ENCODE measurements around the gene TRIM66.
"Not testable (repeated sequence)": the region's sequence is repeated elsewhere in the genome, so short reads cannot be mapped to it uniquely, and the experiment has no call there.

The TRIM66 gene

DNA sequence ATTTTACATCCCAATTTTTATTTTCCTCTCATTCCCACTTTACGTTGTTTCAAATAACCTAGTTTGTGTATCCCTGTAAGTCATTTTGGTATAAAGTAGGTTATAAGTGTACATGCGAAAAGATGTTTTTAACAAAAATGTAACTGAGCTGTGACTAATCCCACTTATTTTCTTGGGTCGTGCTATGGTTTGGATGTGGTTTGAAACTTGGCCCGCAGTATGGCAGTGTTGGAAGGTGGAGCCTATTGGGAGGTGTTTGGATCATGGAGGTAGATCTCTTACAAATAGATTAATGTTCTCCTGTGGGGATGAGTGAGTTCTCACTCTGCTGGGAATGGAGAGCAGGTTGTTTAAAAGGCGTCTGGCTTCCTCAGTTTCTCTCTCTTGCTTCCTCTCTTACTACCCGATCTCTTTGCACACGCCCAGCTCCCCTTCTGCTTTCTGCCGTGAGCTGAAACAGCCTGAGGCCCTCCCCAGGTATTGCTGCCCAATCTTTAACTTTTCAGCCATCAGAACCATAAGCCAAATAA lies 7.3 kb upstream of the TRIM66 start:
- no peak for DNase-seq

DNA sequence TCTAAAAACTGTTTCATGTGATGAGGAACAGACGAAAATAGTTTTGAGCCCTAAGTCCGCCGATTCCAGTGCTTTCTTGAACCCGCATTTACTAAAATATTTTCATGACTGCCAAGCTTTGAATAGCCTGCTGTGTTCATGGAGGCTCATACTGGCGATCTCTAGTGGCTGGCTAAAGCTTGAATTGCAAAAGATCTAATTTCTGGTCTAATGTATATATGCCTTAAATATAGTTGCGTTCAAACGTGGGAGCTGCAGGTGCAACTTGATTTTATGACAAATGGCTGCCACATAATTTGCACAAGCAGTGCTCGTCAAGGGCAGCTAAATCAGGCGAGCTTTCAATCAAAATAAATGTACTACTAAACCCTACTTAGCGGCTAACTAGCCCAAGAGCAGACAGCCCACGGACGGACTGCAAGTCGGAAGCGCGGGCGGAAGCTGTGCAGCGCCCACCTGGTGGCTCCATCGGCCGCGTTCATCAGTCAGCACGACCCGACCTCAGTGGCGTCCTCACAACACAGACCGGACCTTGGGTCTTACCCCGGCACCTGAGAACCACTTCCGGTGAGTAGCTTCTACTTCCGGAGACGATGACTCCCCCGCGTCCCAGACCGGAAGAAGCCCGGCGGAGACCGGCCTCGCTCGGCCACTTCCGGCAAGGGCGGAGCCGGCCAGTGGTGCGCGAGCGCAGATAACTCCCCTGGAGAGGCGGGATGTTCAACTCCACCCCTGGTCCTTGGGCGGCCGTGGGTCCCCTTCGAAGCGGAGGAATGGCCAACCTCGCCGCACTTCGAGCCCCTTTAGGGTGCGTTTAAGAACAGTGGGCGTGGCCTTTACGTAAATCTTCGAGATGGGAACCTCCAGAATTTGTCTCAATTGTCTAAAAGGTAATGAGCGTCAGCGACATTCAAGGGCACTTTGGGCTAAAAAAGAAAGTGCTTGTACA lies 6.2 kb upstream of the TRIM66 start:
- DNase-seq = peak; percentile 97

GRCh38 chr11:8686325-8686724 lies 3.9 kb upstream of the TRIM66 start:
- DNase-seq = no peak

DNA sequence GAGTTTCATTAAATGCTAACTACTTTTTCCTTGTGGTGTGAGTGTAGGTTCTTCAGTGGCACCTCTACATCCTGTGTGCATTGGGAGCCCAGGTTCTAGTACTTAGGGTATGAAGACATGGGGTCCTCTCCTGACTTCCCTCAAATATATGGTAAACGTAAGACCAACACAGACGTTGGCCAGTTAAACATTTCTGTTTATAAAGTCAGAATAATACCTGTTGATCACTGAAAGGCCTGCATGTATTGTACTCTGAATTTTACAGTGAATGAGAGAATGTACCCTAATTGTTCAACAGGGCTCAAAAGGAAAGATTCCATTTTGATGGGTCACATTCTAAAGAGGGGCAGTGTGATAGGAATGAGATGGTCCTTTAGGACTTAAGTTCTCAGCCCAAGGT lies 3.4 kb upstream of the TRIM66 start:
- DNase-seq = no peak

- no peak for DNase-seq
These were observed 2.8 kb upstream of the TRIM66 start for GRCh38 chr11:8685306-8685705.

DNA sequence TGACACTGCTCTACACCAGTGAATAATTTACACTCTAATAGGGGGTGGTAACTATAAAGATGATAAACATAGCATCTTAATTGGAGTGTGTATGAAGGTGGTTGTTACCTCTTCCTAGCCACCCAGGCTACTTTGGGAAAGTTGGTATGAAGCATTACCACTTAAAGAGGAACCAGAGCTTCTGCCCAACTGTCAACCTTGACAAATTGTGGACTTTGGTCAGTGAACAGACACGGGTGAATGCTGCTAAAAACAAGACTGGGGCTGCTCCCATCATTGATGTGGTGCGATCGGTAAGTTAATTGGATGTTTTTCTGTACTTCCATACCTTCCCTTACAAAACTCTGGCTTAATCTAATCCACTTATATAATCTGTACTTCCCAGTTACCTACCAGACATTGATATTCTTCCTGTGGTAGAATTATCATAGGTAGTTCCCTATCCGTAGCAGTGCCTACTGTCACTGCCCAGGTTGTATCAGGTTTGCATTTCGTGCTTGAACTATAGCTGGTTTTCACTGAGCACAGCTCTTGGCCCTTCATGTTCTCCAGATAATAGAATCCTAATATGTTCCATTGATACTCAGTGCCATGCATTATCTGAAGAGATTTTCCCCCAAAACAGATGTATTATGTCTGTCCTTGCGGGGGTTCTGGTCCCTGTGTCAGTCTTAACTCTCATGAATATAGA lies 2.3 kb upstream of the TRIM66 start:
- no peak for DNase-seq

DNA sequence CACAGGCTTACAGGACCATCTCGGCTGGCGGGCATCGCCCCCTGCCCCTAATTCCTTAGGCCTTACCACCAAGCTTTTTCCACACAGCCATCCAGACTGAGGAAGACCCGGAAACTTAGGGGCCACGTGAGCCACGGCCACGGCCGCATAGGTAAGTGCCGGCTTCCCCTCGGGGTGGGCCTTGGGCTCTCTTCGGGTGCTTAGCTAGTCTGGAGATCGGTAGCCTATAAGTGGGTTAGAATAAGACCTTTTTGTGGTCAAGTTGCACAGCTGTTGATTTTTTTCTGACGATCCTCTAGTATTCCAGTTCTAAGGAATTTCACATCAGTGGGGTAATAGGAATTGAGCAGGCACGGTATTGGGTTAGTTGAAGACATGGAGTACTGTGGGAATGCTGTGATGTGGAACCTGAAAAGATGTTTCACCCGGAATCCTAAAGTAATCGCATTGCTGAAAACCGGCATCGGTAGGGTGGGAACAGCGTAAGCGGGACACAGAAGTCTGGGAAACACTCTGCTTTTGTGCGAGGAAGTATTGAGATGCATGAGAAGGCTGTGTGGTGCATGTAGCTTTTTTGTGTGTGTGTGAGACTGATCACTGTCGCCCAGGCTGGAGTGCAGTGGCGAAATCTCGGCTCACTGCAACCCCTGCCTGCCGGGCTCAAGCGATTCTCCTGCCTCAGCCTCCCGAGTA lies 796 bp upstream of the TRIM66 start:
- DNase-seq = no peak

DNA sequence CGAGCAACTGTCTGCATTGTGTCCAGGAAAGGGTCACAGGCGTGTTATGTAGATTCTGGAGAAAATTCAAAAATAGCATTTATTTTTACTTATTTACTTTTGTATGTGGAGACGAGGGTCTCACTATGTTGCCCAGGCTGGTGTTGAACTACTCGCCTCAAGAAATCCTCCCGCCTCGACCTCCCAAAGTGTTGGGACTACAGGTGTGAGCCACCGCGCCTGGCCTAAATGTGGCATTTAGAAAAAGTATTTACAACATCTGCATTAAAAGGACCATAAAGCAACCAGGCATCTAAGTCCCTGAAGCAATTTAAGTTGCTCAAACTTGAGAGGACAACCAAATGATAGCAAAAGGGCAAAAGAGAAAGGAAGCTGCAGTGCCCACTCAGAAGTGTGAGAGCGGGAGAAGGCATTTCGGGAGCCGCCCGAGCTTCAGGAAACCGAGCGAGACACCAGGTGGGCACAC lies 595 bp downstream of the TRIM66 start:
- peak; percentile 44 for DNase-seq

DNA sequence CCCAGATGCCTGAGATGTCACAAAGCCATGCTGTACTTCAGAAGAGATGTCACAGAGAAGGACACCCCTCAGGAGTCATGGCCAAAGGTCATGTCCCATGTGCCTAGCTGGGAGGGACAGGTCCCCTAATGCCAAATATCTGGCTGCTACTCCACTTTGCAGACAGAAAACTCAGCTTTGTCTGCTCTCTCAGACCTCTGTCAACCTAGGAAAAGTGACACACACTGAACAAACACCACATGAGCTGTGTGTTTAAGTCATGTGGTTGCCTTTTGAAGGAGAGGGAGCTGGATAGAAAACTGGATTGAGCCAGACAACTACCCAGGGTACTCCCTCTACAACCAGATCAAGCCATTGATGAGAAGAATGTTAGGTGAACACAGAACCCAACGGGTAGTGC lies 3.5 kb downstream of the TRIM66 start:
- DNase-seq = no peak

- DNase-seq = no peak
These were observed 6.0 kb downstream of the TRIM66 start for GRCh38 chr11:8676458-8676857.

GRCh38 chr11:8674859-8675258 lies 7.6 kb downstream of the TRIM66 start:
- DNase-seq = no peak

DNA sequence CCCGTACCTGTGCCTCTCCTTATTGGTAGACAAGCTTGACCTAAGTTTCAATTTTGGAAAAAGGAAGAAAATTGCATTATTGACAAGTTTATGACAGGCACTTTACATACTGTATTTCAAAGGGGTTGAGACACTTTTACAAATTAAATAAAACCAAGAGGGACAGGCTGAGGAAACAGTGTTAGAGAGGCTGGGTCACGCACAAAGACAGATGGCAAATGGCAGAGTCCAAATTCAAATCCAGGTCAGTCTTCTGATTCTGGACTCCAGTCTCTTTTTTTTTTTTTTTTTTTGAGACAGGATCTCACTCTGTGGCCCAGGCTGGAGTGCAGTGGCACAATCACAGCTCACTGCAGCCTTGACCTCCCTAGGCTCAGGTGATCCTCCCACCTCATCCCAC lies 10.1 kb downstream of the TRIM66 start:
- DNase-seq = no peak

DNA sequence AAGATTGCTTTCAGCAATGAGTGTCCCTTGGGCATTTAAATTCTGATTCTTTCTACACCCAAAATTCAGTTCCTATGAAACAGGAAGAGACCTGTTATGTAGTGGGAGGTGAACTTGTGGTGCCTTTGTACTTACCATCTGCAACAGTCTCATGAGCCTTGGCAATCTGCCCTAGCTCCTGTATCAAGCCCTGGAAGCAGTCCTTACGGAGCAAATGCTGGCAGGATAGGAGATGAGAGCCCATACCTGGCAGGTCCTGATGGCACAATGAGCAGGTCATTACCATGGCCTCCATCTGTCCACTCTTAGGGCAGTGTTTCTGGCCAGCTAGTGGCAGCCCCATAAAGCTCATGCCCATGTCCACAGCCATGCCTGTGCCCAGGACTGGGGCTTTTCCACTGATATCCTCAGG lies 10.8 kb downstream of the TRIM66 start:
- DNase-seq = no peak

GRCh38 chr11:8671193-8671612 lies 11.3 kb downstream of the TRIM66 start:
- DNase-seq = no peak

DNA sequence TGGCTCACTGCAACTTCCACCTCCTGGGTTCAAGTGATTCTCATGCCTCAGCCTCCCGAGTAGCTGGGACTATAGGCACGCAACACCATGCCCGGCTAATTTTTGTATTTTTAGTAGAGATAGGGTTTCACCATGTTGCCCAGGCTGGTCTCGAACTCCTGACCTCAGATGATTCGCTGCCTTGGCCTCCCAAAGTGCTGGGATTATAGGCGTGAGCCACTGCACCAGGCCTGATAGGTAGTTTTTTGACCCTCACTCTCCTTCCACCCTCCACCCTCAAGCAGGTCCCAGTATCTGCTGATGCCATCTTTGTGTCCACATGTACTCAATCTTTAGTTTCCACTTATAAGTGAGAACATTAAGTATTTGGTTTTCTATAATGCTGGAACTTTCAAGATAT lies 12.4 kb downstream of the TRIM66 start:
- not testable (repeated sequence) for DNase-seq

DNA sequence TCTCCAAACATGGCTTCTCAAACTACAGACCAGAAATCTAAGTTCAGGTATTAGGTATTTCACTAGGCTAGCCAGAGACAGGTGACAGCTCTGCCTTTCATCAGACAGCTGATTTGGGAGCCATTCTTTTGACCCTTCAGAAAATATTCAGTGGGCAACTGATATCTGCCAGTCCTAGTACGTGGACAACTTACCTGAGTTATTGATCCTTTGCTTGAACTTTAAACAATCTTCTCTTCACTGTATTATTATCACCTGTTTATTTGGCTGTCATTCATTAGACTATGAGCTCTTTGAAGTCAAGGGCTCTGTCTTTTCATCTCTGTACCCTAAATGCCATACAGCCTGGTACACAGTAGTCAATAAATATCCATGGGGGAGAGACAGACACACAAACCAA lies 17.2 kb downstream of the TRIM66 start:
- DNase-seq = no peak

DNA sequence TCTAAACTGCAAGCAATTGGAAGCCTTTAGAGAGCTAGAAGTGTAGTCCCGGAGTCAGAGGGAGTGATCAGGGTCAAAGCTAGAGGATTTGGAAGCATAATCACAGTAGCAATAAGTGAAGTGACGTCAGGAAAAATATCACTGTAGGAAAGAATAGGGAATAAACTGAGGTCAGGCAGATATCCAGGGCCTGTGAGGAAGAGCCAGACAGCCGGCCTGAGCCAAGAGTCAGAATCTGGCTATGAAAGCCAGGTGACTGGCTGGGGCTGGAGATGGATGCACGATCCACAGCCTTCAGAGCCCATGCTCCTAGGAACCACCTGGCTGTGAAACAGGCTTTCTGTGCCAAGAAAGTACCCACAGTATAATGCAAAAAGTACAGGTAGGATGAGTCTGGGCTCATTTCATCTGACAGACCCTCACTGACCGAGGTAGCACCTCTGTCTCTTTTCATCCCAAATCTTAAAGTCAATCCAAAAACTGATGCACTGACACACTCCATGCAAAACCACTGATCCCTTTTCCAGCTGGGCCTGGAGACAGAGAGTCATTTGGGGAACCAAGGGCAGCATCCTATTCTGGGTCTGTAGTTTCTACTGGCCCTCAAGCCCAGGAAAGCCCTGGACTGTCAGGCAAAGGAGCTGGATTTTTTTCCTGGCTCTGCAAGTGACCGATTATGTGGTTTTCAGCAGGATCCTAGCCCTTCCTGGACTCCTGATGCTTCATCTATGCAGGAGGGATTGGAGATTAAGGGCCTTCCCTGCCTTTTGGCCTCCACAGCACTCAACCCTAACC lies 21.3 kb downstream of the TRIM66 start:
- DNase-seq = no peak

GRCh38 chr11:8658321-8659057 lies 24.0 kb downstream of the TRIM66 start:
- DNase-seq = no peak

GRCh38 chr11:8656291-8656690 lies 26.2 kb downstream of the TRIM66 start:
- no peak for DNase-seq

DNA sequence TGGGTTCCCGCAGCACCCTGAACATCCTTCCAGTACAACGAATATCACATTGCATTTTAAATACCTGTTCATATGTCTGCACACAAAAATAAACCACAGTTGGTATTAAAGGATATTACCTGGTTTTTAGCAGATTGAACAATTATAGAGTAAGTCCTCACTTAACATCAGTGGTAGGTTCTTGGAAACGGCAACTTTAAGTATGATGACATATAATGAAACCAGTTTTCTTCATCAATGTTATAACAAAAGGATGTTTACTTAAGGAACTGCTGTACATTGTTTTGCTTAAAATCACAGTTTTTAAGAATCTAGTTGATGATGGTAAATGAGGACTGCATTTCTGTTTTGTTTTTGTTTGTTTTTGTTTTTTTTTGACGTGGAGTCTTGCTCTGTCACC lies 28.0 kb downstream of the TRIM66 start:
- no peak for DNase-seq

- DNase-seq = no peak
These were observed 30.3 kb downstream of the TRIM66 start for GRCh38 chr11:8652140-8652539.
